Tibial artery (tissue), 4 donors: ENCODE data around the gene TTF1.

Source experiments
- DNase-seq, 2 donors: peaks; one replicate each; pipeline ENCODE4 v3.0.0-alpha.2; 2019
- H3K27ac ChIP-seq, 2 donors: fragments of 200-600 bp; sonication (generic) in 1 of 2; 1 replicate in 1 of 2; 2 replicates in 1 of 2; pipeline ENCODE4 v1.5.1; 2018 to 2019; ENCODE audit warnings: mild to moderate bottlenecking in 1 of 2
- H3K27me3 ChIP-seq, 2 donors: fragments of 200-600 bp; sonication (generic) in 1 of 2; one replicate each; pipeline versions ENCODE4 v1.5.1 to v1.6.0; 2016 to 2019
- H3K36me3 ChIP-seq, 3 donors: fragments of 200-600 bp; sonication (generic) in 2 of 3; one replicate each; pipeline ENCODE4 v1.5.1; 2016 to 2019; ENCODE audit warnings: mild to moderate bottlenecking in 2 of 3
- H3K4me1 ChIP-seq, 4 donors: fragments of 200-600 bp; sonication (generic) in 2 of 4; 1 replicate in 3 of 4; 2 replicates in 1 of 4; pipeline ENCODE4 v1.5.1; 2016 to 2019
- H3K4me3 ChIP-seq, 2 donors: fragments of 200-600 bp; sonication (generic) in 1 of 2; 1 replicate in 1 of 2; 2 replicates in 1 of 2; pipeline ENCODE4 v1.5.1; 2018 to 2019; ENCODE audit warnings: mild to moderate bottlenecking in 2 of 2
- H3K9me3 ChIP-seq, 3 donors: fragments of 200-600 bp; sonication (generic) in 1 of 3; one replicate each; pipeline ENCODE4 v1.5.1; 2016 to 2019
- CTCF ChIP-seq, 2 experiments: fragments of 200-600 bp in 1 of 2; fragments of 450-650 bp in 1 of 2; IDR thresholded peaks; one replicate each; pipeline ENCODE4 v1.5.1; 2017 to 2019; ENCODE audit warnings: antibody characterized with exemption in 2 of 2, mild to moderate bottlenecking in 1 of 2, moderate library complexity in 1 of 2
- intact Hi-C: fragments of 100-400 bp; cut with DNase I; formaldehyde crosslinking; loops from one replicate; pipeline ENCODE4 v1.15.0; 2023; ENCODE audit warnings: low total_unique reads

TTF1 gene

GRCh38 chr9:132407196-132407595, 556 bp upstream of the TTF1 start:
- DNase-seq = no peak
- Histone ChIP-seq H3K27ac (no peak overlapping the region), H3K27me3 (peaks cover 5 to 28% of the 10 kb centered on the region in 2 donors), H3K4me1 (peaks cover 0 to 38% (median 27%) of the 10 kb centered on the region in 4 donors), H3K36me3 (peaks cover 0 to 12% (median 5%) of the 10 kb centered on the region in 3 donors), H3K9me3 (no peaks in the 10 kb centered on the region), H3K4me3 (peak overlapping the region; percentile 73 to 78)
- TF ChIP-seq CTCF (IDR thresholded peaks at IDR 0.05) = no peak
- intact Hi-C loops = no loop called here

GRCh38 chr9:132404228-132404881, 2.3 kb downstream of the TTF1 start:
- peaks cover 0 to 16% (median 10%) of the 10 kb centered on the region in 4 donors for H3K4me1 ChIP-seq
- H3K36me3 ChIP-seq = peaks cover 12 to 37% (median 16%) of the 10 kb centered on the region in 3 donors
- DNase-seq = no peak
- intact Hi-C loops = no loop called here
- no peak for TF ChIP-seq CTCF (IDR thresholded peaks at IDR 0.05)
- H3K27me3 ChIP-seq = no peaks in the 10 kb centered on the region
- H3K9me3 ChIP-seq = no peaks in the 10 kb centered on the region
- H3K4me3 ChIP-seq = no peak overlapping the region
- H3K27ac ChIP-seq = no peak overlapping the region

- Histone ChIP-seq H3K9me3 (no peaks in the 10 kb centered on the region), H3K27ac (no peak overlapping the region), H3K27me3 (no peaks in the 10 kb centered on the region), H3K36me3 (peaks cover 36 to 63% (median 42%) of the 10 kb centered on the region in 3 donors), H3K4me3 (no peak overlapping the region), H3K4me1 (peaks cover 0 to 12% (median 10%) of the 10 kb centered on the region in 4 donors)
- DNase-seq = no peak
- intact Hi-C loops = no loop called here
- no peak for TF ChIP-seq CTCF (IDR thresholded peaks at IDR 0.05)
These were observed 4.8 kb downstream of the TTF1 start for GRCh38 chr9:132401824-132402223.

- no peak for DNase-seq
- Histone ChIP-seq H3K4me1 (no peaks in the 10 kb centered on the region), H3K27me3 (no peaks in the 10 kb centered on the region), H3K36me3 (peaks cover 92 to 99% (median 96%) of the 10 kb centered on the region in 3 donors), H3K9me3 (no peaks in the 10 kb centered on the region), H3K4me3 (no peak overlapping the region), H3K27ac (no peak overlapping the region)
- intact Hi-C loops = no loop called here
- no peak for TF ChIP-seq CTCF (IDR thresholded peaks at IDR 0.05)
These were observed 11.1 kb downstream of the TTF1 start for GRCh38 chr9:132395560-132395959.

GRCh38 chr9:132391449-132391848, 15.2 kb downstream of the TTF1 start:
- TF ChIP-seq CTCF (IDR thresholded peaks at IDR 0.05) = no peak
- H3K9me3 ChIP-seq = no peaks in the 10 kb centered on the region
- intact Hi-C loops = no loop called here
- peaks cover 92 to 100% (median 97%) of the 10 kb centered on the region in 3 donors for H3K36me3 ChIP-seq
- no peak overlapping the region for H3K27ac ChIP-seq
- no peaks in the 10 kb centered on the region for H3K27me3 ChIP-seq
- no peaks in the 10 kb centered on the region for H3K4me1 ChIP-seq
- DNase-seq = no peak
- no peak overlapping the region for H3K4me3 ChIP-seq
